Measurements from ENCODE around the gene ANO1.

The ANO1 gene

GRCh38 chr11:70074746-70075145 is 3.4 kb upstream of the ANO1 start:
- H3K27ac ChIP-seq = no peak overlapping the region
- no peak for TF ChIP-seq CTCF (conservative IDR thresholded peaks at IDR 0.05)

- H3K27ac ChIP-seq = no peak overlapping the region
- TF ChIP-seq CTCF (conservative IDR thresholded peaks at IDR 0.05) = no peak
These were observed 2.3 kb upstream of the ANO1 start for GRCh38 chr11:70075836-70076235.

GRCh38 chr11:70076461-70076931 is 1.6 kb upstream of the ANO1 start:
- H3K27ac ChIP-seq = no peak overlapping the region
- no peak for TF ChIP-seq CTCF (conservative IDR thresholded peaks at IDR 0.05)

GRCh38 chr11:70077411-70078094 is 564 bp upstream of the ANO1 start:
- no peak overlapping the region for H3K27ac ChIP-seq
- no peak for TF ChIP-seq CTCF (conservative IDR thresholded peaks at IDR 0.05)

- H3K27ac ChIP-seq = peak overlapping the region; percentile 3; the same call in 1 of the 2 replicates
- no peak for TF ChIP-seq CTCF (conservative IDR thresholded peaks at IDR 0.05)
These were observed 882 bp downstream of the ANO1 start for GRCh38 chr11:70078781-70079616.

- TF ChIP-seq CTCF (conservative IDR thresholded peaks at IDR 0.05) = no peak
- H3K27ac ChIP-seq = no peak overlapping the region
These were observed 1.6 kb downstream of the ANO1 start for GRCh38 chr11:70079691-70080090.

GRCh38 chr11:70080763-70081162 is 2.6 kb downstream of the ANO1 start:
- H3K27ac ChIP-seq = no peak overlapping the region
- no peak for TF ChIP-seq CTCF (conservative IDR thresholded peaks at IDR 0.05)

Measured in VCaP (cell line).